ENCODE results near the gene SLC6A17. TPM values are rescaled to one million over a fixed set of nuclear protein-coding genes. Genes with fewer than 3 reads are reported as not detected.
A peak's percentile ranks its signal among the peaks of the same experiment; 100 is the strongest.

SLC6A17 gene
- total RNA-seq, 1 donor from 2014 or later, result not detected

GRCh38 chr1:110196917-110197765 is 46.8 kb downstream of the SLC6A17 start:
- ATAC-seq (peak; percentile 58), DNase-seq (ENCODE audit: missing footprints) (no peak)
- intact Hi-C loops (cut with DNase I), result no loop called here

DNA sequence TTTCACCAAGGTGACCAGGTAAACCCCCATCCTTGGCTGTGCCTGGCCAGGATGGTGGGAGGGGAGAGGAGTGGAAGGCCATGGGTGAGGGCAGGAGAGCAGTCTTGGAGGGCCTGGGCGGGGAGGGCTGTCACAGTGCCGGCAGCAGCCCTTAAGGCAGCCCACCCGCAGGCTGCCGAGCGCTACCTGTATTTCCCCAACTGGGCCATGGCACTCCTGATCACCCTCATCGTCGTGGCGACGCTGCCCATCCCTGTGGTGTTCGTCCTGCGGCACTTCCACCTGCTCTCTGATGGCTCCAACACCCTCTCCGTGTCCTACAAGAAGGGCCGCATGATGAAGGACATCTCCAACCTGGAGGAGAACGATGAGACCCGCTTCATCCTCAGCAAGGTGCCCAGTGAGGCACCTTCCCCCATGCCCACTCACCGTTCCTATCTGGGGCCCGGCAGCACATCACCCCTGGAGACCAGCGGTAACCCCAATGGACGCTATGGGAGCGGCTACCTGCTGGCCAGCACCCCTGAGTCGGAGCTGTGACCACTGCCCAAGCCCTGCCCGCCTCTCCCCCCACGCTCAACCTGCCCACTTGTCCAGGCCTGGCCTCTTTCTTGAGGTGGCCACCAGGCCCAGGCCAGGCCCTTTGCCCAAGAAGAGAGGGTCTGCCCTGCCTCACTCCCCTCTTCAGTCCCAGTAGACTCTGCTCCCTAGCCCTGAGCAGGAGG is 47.8 kb downstream of the SLC6A17 start:
- no peak for DNase-seq (ENCODE audit: missing footprints)
- intact Hi-C loops (cut with DNase I), result no loop called here
- no peak for ATAC-seq

DNA sequence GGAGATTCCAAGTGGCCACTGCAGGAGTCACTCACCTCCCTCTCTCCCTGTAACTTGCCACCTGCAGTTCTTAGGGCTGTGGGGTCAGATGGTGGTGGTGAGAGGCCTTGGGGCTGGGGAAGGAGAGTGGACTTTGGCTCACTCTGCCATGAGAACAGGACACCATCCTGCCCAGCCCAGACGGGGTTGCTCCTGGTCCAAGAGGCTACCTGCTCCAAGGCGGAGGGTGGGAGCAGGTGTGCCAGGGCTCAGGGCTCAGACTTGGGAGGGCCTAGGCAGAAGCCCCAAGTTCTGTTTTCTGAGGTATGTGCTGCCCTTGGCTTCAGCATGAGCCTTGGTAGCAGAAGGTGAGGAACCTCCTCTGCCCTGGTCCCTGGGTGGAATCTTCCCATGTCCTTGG is 48.5 kb downstream of the SLC6A17 start:
- ATAC-seq (no peak), DNase-seq (ENCODE audit: missing footprints) (no peak)
- intact Hi-C loops (cut with DNase I), result no loop called here

DNA sequence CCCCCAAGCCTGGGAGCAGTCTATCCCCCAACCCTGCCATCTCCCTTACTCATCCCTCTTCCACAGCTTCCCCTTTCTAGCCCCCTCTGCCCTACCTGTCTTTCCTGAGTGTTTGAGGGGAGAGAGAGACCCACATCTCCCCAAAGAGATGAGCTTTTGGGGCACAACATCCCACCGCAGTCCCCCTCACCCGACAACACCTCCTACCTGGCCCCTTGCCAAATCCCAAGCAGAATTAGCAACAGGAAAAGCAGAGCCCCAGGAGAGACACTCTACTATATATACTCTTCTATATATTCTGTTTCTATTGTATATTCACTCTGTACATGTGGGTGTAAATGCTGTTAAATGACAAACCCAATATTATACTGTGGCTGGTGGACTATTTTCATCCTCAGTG is 49.9 kb downstream of the SLC6A17 start:
- ATAC-seq, result no peak
- DNase-seq (ENCODE audit: missing footprints), result no peak
- intact Hi-C loops (cut with DNase I), result no loop called here

DNA sequence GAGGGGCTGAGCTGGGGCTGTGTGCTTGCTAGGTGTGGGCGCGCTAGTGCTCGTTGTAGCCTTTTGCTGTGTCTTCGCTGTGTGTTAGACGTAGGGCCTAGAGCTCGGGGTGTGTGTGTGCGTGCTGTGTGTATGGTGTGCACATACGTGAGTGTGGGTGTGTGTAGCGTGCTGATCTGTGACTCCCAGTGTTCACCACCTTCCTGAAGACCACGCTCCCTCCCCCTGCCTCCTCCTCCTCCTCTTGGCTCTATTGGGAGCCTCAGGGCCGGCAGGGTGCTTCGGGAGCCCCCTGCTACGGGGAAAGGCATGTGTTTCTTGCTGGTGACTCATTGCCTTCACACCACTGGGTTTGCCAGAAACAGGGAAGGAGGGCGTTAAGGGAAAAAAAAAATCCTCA is 50.4 kb downstream of the SLC6A17 start:
- DNase-seq (ENCODE audit: missing footprints), result no peak
- intact Hi-C loops (cut with DNase I), result no loop called here
- ATAC-seq, result no peak

- DNase-seq (ENCODE audit: missing footprints) (no peak), ATAC-seq (no peak)
- intact Hi-C loops (cut with DNase I), result no loop called here
Measured at GRCh38 chr1:110201157-110201825, 51.0 kb downstream of the SLC6A17 start.

DNA sequence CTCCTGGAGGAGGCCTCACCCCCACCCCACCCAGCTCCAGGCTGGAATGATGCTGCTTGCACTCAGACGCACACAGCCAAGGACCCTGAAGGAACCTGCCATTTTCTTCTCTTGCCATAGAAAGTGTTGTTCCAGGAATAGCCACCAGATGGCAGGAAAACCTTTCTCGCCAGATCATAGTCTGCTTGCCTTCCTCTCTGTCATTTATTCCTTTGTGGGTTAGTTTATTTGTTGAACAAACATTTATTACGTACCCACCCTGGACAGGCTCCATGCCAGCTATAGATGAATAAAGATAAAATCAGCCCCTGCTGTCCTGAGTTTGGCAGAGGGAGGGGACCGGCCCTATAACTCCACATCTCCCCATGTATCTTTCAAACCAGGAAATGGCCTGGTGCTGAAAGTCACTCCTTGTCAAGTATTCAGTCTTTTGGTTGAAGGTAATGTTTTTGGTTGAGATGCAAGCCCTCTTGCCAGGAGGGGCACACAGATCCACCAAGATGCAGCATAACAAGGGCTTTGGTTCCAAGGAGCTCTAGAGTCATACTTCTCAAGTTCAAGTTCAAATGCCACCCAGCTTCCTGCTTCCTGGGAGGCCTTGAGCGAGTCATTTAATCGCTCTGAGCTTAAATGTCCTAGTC is 52.8 kb downstream of the SLC6A17 start:
- DNase-seq (ENCODE audit: missing footprints), result no peak
- intact Hi-C loops (cut with DNase I), result loop anchor here (1.0 kb wide), 2 partner anchors 109 to 257 kb away; no protein-coding TSS in a partner anchor
- no peak for ATAC-seq

- intact Hi-C loops (cut with DNase I), result loop anchor here (5.0 kb wide), 2 partner anchors 202 to 292 kb away; partner anchors contain the start of gene LAMTOR5
- DNase-seq (ENCODE audit: missing footprints) (no peak), ATAC-seq (no peak)
Measured at GRCh38 chr1:110205156-110205555, 54.9 kb downstream of the SLC6A17 start.

- DNase-seq (ENCODE audit: missing footprints) (no peak), ATAC-seq (no peak)
- intact Hi-C loops (cut with DNase I), result loop anchor here (5.0 kb wide), 2 partner anchors 202 to 292 kb away; partner anchors contain the start of gene LAMTOR5
Measured at GRCh38 chr1:110205591-110206155, 55.4 kb downstream of the SLC6A17 start.

DNA sequence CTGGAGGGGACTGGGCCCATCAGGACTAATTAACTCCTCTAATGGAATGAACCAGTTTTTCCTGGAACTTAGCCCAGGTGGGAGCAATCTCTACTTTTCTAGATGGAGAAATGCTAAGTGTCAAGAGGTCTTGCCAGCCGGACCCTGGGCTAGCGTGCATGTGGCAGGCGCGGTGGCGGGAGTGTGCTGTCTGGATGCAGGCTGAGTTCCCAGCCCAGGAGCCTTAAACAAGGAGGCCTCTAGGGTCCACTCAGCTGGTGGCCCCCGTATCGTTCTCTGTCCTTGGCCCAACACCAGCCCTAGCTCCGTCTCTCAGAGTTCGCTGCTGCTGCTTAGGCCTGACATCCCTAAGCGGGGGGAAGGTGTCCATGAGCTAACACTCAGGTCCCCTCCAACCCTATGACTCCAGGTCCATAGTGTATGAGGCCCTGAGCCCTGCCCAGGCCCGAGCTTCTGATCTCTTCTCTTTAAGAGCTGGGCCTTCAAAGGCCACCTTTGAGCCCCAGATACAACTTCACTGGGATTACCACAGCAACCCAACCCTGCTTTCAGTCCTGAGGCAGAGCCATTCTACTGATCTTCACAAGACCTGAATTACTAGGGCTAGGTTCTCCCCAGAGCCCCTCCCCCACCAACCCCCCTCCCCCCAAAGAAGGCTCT is 56.1 kb downstream of the SLC6A17 start:
- DNase-seq (ENCODE audit: missing footprints) (no peak), ATAC-seq (no peak)
- intact Hi-C loops (cut with DNase I), result loop anchor here (5.0 kb wide), 2 partner anchors 201 to 291 kb away; partner anchors contain the start of gene LAMTOR5

DNA sequence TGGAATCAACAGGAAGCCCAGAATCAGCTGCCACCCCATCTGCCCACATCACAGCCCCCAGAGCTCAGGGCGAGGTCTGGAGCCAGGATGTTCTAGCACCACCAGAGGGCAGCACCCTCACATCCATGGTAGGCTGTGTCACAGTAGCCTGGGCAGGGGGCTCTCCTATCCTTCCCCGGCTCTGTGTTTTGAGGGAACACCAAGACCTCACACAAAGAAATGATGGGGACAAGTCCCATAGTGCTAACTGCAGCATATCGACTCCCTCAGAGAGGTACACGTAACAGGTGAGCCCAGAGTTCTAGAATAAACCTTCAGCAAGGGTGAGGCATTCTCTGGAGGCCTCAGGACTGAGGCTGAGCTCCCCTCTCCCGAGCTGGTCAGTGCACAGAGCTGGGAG is 57.5 kb downstream of the SLC6A17 start:
- ATAC-seq, result peak; percentile 35
- peak; percentile 83 for DNase-seq (ENCODE audit: missing footprints)
- intact Hi-C loops (cut with DNase I), result loop anchor here (1.0 to 5.0 kb wide), 3 partner anchors 104 to 289 kb away; partner anchors contain the start of gene LAMTOR5

- intact Hi-C loops (cut with DNase I), result loop anchor here (5.0 kb wide), 2 partner anchors 198 to 288 kb away; partner anchors contain the start of gene LAMTOR5
- DNase-seq (ENCODE audit: missing footprints) (no peak), ATAC-seq (no peak)
Measured at GRCh38 chr1:110208916-110209645, 58.8 kb downstream of the SLC6A17 start.

DNA sequence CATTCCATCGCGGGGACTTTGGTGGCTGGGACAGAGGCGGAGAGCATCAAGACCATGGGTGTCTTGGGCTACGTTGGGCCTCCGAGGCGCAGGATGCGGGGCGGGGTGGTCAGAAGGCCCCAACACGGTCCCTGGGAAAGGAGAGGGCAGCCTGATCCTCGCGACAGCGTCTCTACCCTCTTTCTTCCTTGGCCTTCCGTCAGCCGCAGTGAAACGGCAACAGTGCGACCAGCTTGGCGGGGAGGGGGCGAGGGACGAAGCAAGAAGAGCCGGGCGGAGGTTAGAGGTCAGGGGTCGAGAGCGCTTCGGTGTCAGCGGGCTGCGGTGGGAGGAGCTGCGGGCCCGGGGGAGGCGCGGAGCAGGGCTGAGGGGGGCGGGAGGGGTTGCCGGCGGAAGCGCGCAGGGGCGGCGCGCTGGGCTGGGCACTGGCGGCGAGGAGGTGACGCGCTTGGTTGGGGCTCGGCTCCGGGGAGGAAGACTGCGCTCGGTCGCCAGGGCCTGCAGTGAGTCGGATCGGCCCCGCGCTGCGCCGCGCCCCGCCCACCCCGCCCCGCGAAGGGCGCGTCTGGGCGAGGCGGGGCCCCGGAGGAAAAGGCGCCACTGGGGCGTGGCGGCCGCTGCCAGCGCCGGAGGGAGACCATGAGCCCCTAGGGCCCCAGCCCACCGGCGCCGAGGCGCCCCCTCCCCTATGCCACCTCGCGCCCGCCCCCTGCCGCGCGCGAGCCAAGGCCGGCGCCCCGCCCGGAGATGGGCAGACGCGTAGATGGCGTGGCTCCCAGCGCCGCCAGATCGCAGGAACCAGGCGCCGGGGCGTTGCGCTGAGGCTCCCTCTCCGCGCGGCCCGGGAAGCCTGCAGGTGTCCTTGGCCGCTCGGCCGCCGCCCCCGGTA is 59.7 kb downstream of the SLC6A17 start, which contains the start of gene KCNC4:
Gene KCNC4 (plus strand): TSS at position 600 of the 889 bp plus-strand sequence. CDS start 1,186 bp downstream, outside the sequence.
- peak; percentile 95 for ATAC-seq
- peak; percentile 95 for DNase-seq (ENCODE audit: missing footprints)
- intact Hi-C loops (cut with DNase I), result loop anchor here (2.0 to 5.0 kb wide), 3 partner anchors 53 to 287 kb away; partner anchors contain the start of gene LAMTOR5

DNA sequence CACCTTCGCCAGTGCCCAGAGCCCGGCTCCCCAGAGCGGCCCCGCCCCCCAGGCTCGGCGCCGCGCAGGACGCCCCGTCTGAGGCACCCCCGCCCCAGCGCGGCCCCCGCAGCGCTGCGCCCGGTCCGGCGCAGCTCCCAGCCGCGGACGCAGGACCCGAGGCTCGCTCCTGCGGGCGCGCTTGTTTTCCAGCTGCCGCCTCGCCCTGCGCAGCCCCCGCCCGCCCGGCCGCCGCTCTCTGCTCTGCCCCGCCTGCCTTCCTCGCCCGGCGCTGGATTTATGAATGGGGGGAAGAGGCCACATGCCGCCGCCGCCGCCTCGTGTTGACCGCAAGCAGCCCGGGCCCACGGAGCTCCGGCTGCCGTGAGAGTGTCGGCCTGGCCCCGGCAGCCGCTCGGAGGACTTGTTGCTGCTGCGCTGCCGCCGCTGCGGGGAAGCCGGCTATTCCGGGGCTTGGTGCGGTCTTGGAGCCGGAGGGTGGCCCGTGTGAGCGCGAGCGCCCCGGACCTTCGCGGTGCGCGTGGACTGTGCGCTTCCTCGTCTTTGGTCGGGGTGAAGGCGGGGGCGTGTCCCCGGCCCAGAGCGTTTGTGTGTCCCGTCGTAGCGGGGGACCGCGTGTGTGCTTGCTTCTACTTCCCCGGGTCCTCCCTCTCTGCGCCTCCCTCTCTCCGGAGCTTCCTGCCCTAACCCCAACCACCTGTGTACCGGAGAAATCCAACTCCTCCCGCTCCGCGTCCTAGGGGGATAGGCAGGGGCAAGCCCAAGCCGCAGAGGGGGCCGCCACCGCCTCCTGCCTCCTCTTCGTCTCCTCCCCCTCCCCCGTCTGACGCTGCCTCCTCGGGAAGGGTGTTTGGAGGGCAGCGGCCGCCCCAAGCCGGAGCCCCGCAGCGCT is 60.6 kb downstream of the SLC6A17 start:
- DNase-seq (ENCODE audit: missing footprints) (peak; percentile 84), ATAC-seq (peak; percentile 23)
- intact Hi-C loops (cut with DNase I), result loop anchor here (2.0 kb wide), 1 partner anchor 52 kb away; no protein-coding TSS in a partner anchor

Measured in Right ventricle myocardium inferior (tissue), 1 donor.